GM12891 (cell line): ENCODE results near the gene PXMP2.
"Not testable (repeated sequence)": the region's sequence is repeated elsewhere in the genome, so short reads cannot be mapped to it uniquely, and the experiment has no call there.

Experiments
- DNase-seq: peaks from one replicate; pipeline ENCODE4 v3.0.0; 2011; ENCODE audit warnings: low spot score; ENCODE audit not compliant: insufficient read length
- FAIRE-seq: peaks from 2 replicates; lab custom pipeline; 2011; peaks lifted over from hg19 to GRCh38; lab: Jason Lieb, UNC
- PAX5 ChIP-seq: IDR thresholded peaks from 2 replicates; pipeline ENCODE4 v1.6.1; 2011; ENCODE audit warnings: low read length, moderate library complexity, mild to moderate bottlenecking; ENCODE audit not compliant: insufficient read depth, severe bottlenecking
- POLR2A ChIP-seq: IDR thresholded peaks from 2 replicates; pipeline ENCODE4 v1.6.1; 2011; ENCODE audit warnings: low read depth, low read length, control low read depth
- POLR2AphosphoS5 ChIP-seq: IDR thresholded peaks from 2 replicates; pipeline ENCODE4 v1.6.1; 2011; ENCODE audit warnings: low read depth, low read length, control low read depth
- POU2F2 ChIP-seq: IDR thresholded peaks from 2 replicates; pipeline ENCODE4 v1.6.1; 2011; ENCODE audit warnings: low read depth, mild to moderate bottlenecking, control low read depth, low read length, moderate library complexity
- SPI1 ChIP-seq: IDR thresholded peaks from 2 replicates; pipeline ENCODE4 v1.6.1; 2011; ENCODE audit warnings: low read depth, low read length, control low read depth
- TAF1 ChIP-seq: IDR thresholded peaks from 2 replicates; pipeline ENCODE4 v1.6.1; 2011; ENCODE audit warnings: low read depth, low read length, control low read depth

PXMP2 gene

DNA sequence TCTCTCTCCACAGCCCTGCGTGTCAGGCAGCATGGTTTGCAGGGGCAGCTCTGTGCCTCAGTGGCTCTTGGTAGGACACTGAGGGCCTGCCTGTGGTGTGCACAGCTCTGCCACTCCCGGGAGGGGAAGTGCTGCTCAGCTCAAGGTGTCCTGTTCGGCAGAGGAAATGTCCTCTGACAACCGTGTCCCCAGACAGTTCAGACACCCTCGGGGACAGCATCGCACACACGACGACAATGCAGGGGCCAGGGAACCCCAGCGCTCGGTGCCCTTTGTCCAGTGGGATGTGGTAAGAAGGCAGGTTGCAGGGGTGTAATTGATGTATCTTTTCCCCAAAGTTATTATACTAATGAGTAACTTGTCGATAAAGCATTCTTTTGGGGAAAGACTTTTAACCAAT, 60.0 kb downstream of the PXMP2 start:
- no peak for FAIRE-seq
- DNase-seq = no peak
- TF ChIP-seq TAF1 (no peak), POLR2A (no peak)

- DNase-seq = no peak
- TF ChIP-seq PAX5 (no peak), POLR2A (no peak), POU2F2 (no peak), SPI1 (no peak), POLR2AphosphoS5 (no peak), TAF1 (no peak)
- no peak for FAIRE-seq
Measured at GRCh38 chr12:132747896-132748295, 60.5 kb downstream of the PXMP2 start.

DNA sequence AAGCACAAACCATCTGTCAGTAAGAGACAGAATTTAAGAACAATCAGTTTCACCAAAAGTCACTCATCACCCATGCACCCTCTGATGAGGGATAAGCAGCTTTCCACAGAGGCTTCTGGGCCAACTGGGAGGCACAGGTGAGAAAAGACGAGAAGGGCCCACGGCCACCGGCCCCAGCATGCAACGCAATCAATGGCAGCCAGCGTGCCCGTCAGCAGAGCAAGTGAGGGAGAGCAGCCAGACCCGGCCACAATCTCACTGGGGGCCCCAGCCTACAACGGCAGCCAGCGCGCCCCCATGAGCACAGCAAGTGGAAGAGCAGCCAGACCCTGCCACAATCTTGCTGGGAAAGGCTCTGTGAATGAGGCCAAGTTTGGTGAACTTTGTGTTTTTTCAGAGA, 60.9 kb downstream of the PXMP2 start:
- DNase-seq = no peak
- TF ChIP-seq SPI1 = no peak
- no peak for TF ChIP-seq POU2F2
- TF ChIP-seq TAF1 = no peak
- TF ChIP-seq POLR2A = no peak
- no peak for TF ChIP-seq PAX5
- no peak for TF ChIP-seq POLR2AphosphoS5
- FAIRE-seq = no peak

- not testable (repeated sequence) for FAIRE-seq, DNase-seq
Measured at GRCh38 chr12:132753670-132754069, 66.3 kb downstream of the PXMP2 start.

- TF ChIP-seq POLR2A (no peak), TAF1 (no peak), PAX5 (no peak), SPI1 (no peak), POLR2AphosphoS5 (no peak), POU2F2 (no peak)
- DNase-seq = no peak
Measured at GRCh38 chr12:132754160-132754932, 67.0 kb downstream of the PXMP2 start.

More at GRCh38 chr12:132754160-132754932, 67.0 kb downstream of the PXMP2 start:
- FAIRE-seq = no peak
